KMS-11 (cell line): Measurements from ENCODE around the gene PRRT3.

Source experiments
- H2AFZ ChIP-seq: fragments of 200-600 bp; sonication (generic); 2 replicates; pipeline ENCODE4 v1.6.1; 2016; ENCODE audit warnings: antibody characterized with exemption, mixed run types, low read depth
- H3K27ac ChIP-seq: fragments of 200-600 bp; sonication (generic); 2 replicates; pipeline ENCODE4 v1.6.1; 2016; ENCODE audit warnings: mild to moderate bottlenecking, mixed run types
- H3K27me3 ChIP-seq: fragments of 200-600 bp; sonication (generic); 2 replicates; pipeline ENCODE4 v1.6.1; 2017; ENCODE audit warnings: mild to moderate bottlenecking, low read depth, mixed run types, moderate library complexity; ENCODE audit not compliant: insufficient read depth
- H3K36me3 ChIP-seq: fragments of 200-600 bp; sonication (generic); 2 replicates; pipeline ENCODE4 v1.6.1; 2017; ENCODE audit warnings: mild to moderate bottlenecking, mixed run types; ENCODE audit not compliant: insufficient read depth
- H3K4me1 ChIP-seq: fragments of 200-600 bp; sonication (generic); 2 replicates; pipeline ENCODE4 v1.6.1; 2016; ENCODE audit warnings: mild to moderate bottlenecking, low read depth, mixed run types; ENCODE audit not compliant: poor library complexity, severe bottlenecking
- H3K4me2 ChIP-seq: fragments of 200-600 bp; sonication (generic); 2 replicates; pipeline ENCODE4 v1.7.0; 2016; ENCODE audit warnings: mild to moderate bottlenecking, mixed run types
- H3K4me3 ChIP-seq: fragments of 200-600 bp; sonication (generic); IDR thresholded peaks from 2 replicates; pipeline ENCODE4 v1.6.1; 2017; ENCODE audit warnings: low read depth, low read length, mixed read lengths; ENCODE audit not compliant: insufficient read depth
- H3K79me2 ChIP-seq: fragments of 200-600 bp; sonication (generic); 2 replicates; pipeline ENCODE4 v1.6.1; 2016; ENCODE audit warnings: low read depth, mixed run types; ENCODE audit not compliant: insufficient read depth
- H3K9ac ChIP-seq: fragments of 200-600 bp; sonication (generic); 2 replicates; pipeline ENCODE4 v1.6.1; 2016; ENCODE audit warnings: mild to moderate bottlenecking, mixed run types
- H4K20me1 ChIP-seq: fragments of 200-600 bp; sonication (generic); 2 replicates; pipeline ENCODE4 v1.6.1; 2016; ENCODE audit warnings: mild to moderate bottlenecking, mixed run types; ENCODE audit not compliant: insufficient read depth
- TF ChIP-seq, protein P1 (sequence below): fragments of 200-600 bp; sonication (generic); conservative IDR thresholded peaks from 2 replicates; pipeline ENCODE4 v1.6.1; 2017; ENCODE audit warnings: low read depth, mild to moderate bottlenecking, antibody characterized with exemption, low read length, moderate library complexity, mixed read lengths

The PRRT3 gene

DNA sequence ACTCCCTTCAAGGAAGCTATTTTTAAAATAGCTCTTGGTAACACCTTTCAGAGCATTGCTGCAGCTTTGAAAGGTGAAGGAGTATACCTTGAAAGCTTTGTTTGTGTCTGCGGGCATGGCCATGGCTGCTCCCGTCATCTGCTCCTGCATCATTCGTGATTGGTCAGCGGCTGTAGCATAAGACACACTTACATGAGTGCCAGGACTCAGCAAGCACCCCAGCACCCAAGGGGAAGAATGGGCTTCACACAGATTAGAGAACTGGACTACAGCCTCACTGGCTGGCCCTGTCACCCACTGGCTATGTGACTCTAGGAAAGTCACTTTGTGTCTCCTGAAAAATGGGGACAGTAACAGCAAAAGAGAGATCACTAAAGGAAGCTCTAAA lies 17.4 kb upstream of the PRRT3 start:
- TF ChIP-seq, protein P1, sequence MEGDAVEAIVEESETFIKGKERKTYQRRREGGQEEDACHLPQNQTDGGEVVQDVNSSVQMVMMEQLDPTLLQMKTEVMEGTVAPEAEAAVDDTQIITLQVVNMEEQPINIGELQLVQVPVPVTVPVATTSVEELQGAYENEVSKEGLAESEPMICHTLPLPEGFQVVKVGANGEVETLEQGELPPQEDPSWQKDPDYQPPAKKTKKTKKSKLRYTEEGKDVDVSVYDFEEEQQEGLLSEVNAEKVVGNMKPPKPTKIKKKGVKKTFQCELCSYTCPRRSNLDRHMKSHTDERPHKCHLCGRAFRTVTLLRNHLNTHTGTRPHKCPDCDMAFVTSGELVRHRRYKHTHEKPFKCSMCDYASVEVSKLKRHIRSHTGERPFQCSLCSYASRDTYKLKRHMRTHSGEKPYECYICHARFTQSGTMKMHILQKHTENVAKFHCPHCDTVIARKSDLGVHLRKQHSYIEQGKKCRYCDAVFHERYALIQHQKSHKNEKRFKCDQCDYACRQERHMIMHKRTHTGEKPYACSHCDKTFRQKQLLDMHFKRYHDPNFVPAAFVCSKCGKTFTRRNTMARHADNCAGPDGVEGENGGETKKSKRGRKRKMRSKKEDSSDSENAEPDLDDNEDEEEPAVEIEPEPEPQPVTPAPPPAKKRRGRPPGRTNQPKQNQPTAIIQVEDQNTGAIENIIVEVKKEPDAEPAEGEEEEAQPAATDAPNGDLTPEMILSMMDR = no peak
- H2AFZ ChIP-seq = no peak overlapping the region
- no peaks in the 10 kb centered on the region for H3K36me3 ChIP-seq
- H3K27ac ChIP-seq = no peak overlapping the region
- H3K27me3 ChIP-seq = no peaks in the 10 kb centered on the region
- H3K4me1 ChIP-seq = no peaks in the 10 kb centered on the region
- no peaks in the 10 kb centered on the region for H4K20me1 ChIP-seq
- no peak overlapping the region for H3K4me2 ChIP-seq
- H3K4me3 ChIP-seq = no peak overlapping the region
- no peaks in the 10 kb centered on the region for H3K79me2 ChIP-seq
- H3K9ac ChIP-seq = no peak overlapping the region

DNA sequence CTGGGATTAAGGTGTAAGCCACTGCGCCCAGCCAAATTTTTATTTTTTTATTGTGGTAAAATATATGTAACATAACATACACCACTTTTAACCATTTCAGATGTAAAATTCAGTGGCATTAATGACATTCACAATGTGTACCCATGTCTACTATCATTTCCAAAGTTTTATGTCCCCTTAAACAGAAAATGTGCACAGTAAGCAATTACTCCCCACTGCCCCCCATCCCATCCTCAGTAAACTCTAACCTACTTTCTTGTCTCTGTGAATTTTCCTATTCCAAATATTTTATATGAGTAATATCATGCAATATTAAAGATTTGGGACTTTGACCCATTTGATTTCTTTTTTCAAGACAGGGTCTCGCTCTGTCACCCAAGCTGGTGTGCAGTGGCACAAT lies 14.6 kb upstream of the PRRT3 start:
- Histone ChIP-seq H3K4me2 (no peak overlapping the region), H3K79me2 (no peaks in the 10 kb centered on the region), H3K36me3 (no peaks in the 10 kb centered on the region), H3K27ac (no peak overlapping the region), H4K20me1 (no peaks in the 10 kb centered on the region), H2AFZ (no peak overlapping the region), H3K9ac (no peak overlapping the region), H3K27me3 (no peaks in the 10 kb centered on the region), H3K4me3 (no peak overlapping the region), H3K4me1 (no peaks in the 10 kb centered on the region)
- TF ChIP-seq, protein P1 = no peak

DNA sequence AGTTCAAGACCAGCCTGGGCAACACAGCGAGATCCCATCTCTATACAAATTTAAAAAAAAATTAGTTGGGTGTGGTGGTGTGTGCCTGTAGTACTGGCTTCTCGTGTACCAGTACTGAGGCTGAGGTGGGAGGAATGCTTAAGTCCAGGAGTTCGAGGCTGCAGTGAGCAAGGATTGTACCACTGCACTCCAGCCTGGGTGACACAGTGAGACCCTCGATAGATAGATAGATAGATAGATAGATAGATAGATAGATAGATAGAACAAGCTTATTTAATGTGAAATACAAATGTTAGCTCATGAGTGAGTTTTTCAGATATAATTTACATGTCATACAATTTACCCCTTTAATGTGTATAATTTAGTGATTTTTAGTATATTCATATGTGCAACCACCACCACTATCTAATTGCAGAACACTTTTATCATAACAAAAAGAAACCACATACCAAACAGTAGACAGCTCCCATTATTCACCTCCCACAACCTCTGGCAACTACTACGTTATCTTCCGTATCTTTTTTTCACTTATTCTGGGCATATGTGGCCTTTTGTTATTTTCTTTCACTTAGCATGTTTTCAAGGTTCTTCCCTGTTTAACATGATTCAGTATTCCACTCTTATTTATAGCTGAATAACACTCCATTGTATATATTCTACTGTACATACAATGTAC lies 13.1 kb upstream of the PRRT3 start:
- no peak overlapping the region for H3K4me2 ChIP-seq
- H4K20me1 ChIP-seq = no peaks in the 10 kb centered on the region
- H3K4me3 ChIP-seq = no peak overlapping the region
- TF ChIP-seq, protein P1 = no peak
- no peaks in the 10 kb centered on the region for H3K4me1 ChIP-seq
- H3K27me3 ChIP-seq = no peaks in the 10 kb centered on the region
- H3K27ac ChIP-seq = no peak overlapping the region
- H3K79me2 ChIP-seq = no peaks in the 10 kb centered on the region
- H2AFZ ChIP-seq = no peak overlapping the region
- H3K36me3 ChIP-seq = no peaks in the 10 kb centered on the region
- H3K9ac ChIP-seq = no peak overlapping the region

DNA sequence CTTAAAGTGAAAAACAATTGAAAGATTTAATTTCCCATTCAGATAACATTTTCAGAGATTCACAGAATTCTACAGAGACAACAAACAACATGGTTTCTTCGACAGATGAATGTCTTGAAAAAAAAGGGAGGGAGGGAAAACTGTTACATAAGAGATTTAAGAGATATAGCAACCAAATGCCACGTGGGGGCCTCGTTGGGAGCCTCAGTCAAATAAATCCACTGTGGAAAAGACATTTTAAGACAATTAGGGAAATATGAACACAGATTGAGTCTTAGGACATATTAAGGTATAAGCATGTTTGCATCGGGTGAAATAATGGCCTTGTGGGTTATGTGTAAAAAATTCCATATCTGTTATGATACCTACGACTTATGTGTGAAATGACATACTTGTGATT lies 5.0 kb upstream of the PRRT3 start:
- Histone ChIP-seq H3K27me3 (no peaks in the 10 kb centered on the region), H3K27ac (no peak overlapping the region), H3K79me2 (no peaks in the 10 kb centered on the region), H3K36me3 (no peaks in the 10 kb centered on the region), H4K20me1 (no peaks in the 10 kb centered on the region), H3K9ac (no peak overlapping the region), H2AFZ (no peak overlapping the region), H3K4me1 (no peaks in the 10 kb centered on the region), H3K4me3 (no peak overlapping the region), H3K4me2 (no peak overlapping the region)
- TF ChIP-seq, protein P1 = no peak
